K562 (cell line): ENCODE data around the gene ACSF2. TPM values are rescaled to one million over a fixed set of nuclear protein-coding genes. Genes with fewer than 3 reads are reported as not detected.

Experiments used
- ATF4 ChIP-seq: fragments of 450-650 bp; formaldehyde crosslinking; IDR thresholded peaks from 2 replicates; pipeline ENCODE4 v1.4.0; 2022; ENCODE audit warnings: mild to moderate bottlenecking, moderate library complexity
- BHLHE40 ChIP-seq: IDR thresholded peaks from 2 replicates; pipeline ENCODE4 v1.6.1; 2011; ENCODE audit warnings: low read length, improper control_type of control experiment
- CBX5 ChIP-seq: IDR thresholded peaks from 2 replicates; pipeline ENCODE4 v1.6.1; 2014; ENCODE audit warnings: low read depth, borderline replicate concordance
- CBX8 ChIP-seq: fragments of 200-600 bp; sonication (generic); IDR thresholded peaks from 2 replicates; pipeline ENCODE4 v1.6.1; 2012; ENCODE audit warnings: borderline replicate concordance, mixed run types, low read depth, mild to moderate bottlenecking, moderate library complexity, mixed read lengths, low read length, control low read depth, inconsistent platforms; ENCODE audit not compliant: poor library complexity, severe bottlenecking; ENCODE audit errors: extremely low read depth
- E2F4 ChIP-seq: sonication (generic); formaldehyde crosslinking; IDR thresholded peaks from 2 replicates; pipeline ENCODE4 v1.8.0; 2022; ENCODE audit warnings: mild to moderate bottlenecking, low read depth, missing genetic modification reagents
- EHMT2 ChIP-seq: fragments of 450-650 bp; IDR thresholded peaks from 2 replicates; pipeline ENCODE4 v1.6.1; 2018; ENCODE audit warnings: antibody characterized with exemption
- ELK3 ChIP-seq: fragments of 450-650 bp; formaldehyde crosslinking; IDR thresholded peaks from 2 replicates; pipeline ENCODE4 v1.4.0; 2020; ENCODE audit warnings: mild to moderate bottlenecking
- ETV6 ChIP-seq, 3 experiments: fragments of 150-350 bp in 1 of 3; sonication (generic) in 1 of 3; formaldehyde crosslinking in 1 of 3; IDR thresholded peaks; 2 replicates each; pipeline versions ENCODE4 v1.6.1 to v1.8.0; 2014 to 2022; ENCODE audit warnings: borderline replicate concordance in 2 of 3, low read depth in 2 of 3, antibody characterized with exemption in 1 of 3, low read length in 1 of 3, mild to moderate bottlenecking in 1 of 3, missing genetic modification reagents in 1 of 3
- KAT2B ChIP-seq: IDR thresholded peaks from one replicate; pipeline ENCODE4 v1.6.1; 2012; ENCODE audit warnings: low read depth, mild to moderate bottlenecking, control low read depth, inconsistent platforms, low read length, moderate library complexity
- LCOR ChIP-seq: sonication (generic); formaldehyde crosslinking; IDR thresholded peaks from 2 replicates; pipeline ENCODE4 v1.8.0; 2022; ENCODE audit warnings: mild to moderate bottlenecking, missing genetic modification reagents
- MCM5 ChIP-seq: fragments of 450-650 bp; IDR thresholded peaks from 2 replicates; pipeline ENCODE4 v1.6.1; 2016; ENCODE audit warnings: low read depth
- MNT ChIP-seq, 2 experiments: fragments of 450-650 bp; conservative IDR thresholded peaks; 2 replicates each; pipeline ENCODE4 v1.6.1; 2017; ENCODE audit warnings: mild to moderate bottlenecking in 2 of 2, moderate library complexity in 2 of 2
- NONO ChIP-seq, 2 experiments: fragments of 200-400 bp in 1 of 2; fragments of 450-650 bp in 1 of 2; formaldehyde crosslinking in 1 of 2; IDR thresholded peaks; 2 replicates each; pipeline ENCODE4 v1.6.1; 2017; ENCODE audit warnings: low read depth in 2 of 2, mild to moderate bottlenecking in 2 of 2, moderate library complexity in 2 of 2, low read length in 1 of 2
- NUFIP1 ChIP-seq: fragments of 450-650 bp; IDR thresholded peaks from 2 replicates; pipeline ENCODE4 v1.6.1; 2018; ENCODE audit not compliant: partially characterized antibody
- TAL1 ChIP-seq: fragments of 450-650 bp; IDR thresholded peaks from 2 replicates; pipeline ENCODE4 v1.6.1; 2016; ENCODE audit warnings: mild to moderate bottlenecking
- TARDBP ChIP-seq: fragments of 450-650 bp; IDR thresholded peaks from 2 replicates; pipeline ENCODE4 v1.6.1; 2016
- TEAD4 ChIP-seq, 2 experiments: sonication (generic) in 1 of 2; formaldehyde crosslinking in 1 of 2; IDR thresholded peaks; 2 replicates each; pipeline versions ENCODE4 v1.6.1 to v1.8.0; 2012 to 2022; ENCODE audit warnings: borderline replicate concordance in 1 of 2, inconsistent platforms in 1 of 2, low read length in 1 of 2, mild to moderate bottlenecking in 1 of 2, missing genetic modification reagents in 1 of 2
- U2AF2 ChIP-seq: fragments of 200-400 bp; formaldehyde crosslinking; optimal IDR thresholded peaks from 2 replicates; pipeline ENCODE3; 2017; ENCODE audit warnings: low read depth, mild to moderate bottlenecking, low read length
- ZKSCAN1 ChIP-seq: fragments of 150-350 bp; IDR thresholded peaks from 2 replicates; pipeline ENCODE4 v1.6.1; 2016; ENCODE audit warnings: low read depth, low read length
- ZNF589 ChIP-seq: fragments of 200-800 bp; sonication (Bioruptor generic); IDR thresholded peaks from 2 replicates; pipeline ENCODE4 v1.6.1; 2016; ENCODE audit warnings: low read depth, missing genetic modification characterization, missing compliant biosample characterization
- ZNF695 ChIP-seq: fragments of 450-650 bp; formaldehyde crosslinking; IDR thresholded peaks from 2 replicates; pipeline ENCODE4 v1.4.0; 2020; ENCODE audit warnings: mild to moderate bottlenecking, moderate library complexity
- ZNF75A ChIP-seq: fragments of 450-650 bp; formaldehyde crosslinking; IDR thresholded peaks from 2 replicates; pipeline ENCODE4 v1.4.0; 2020; ENCODE audit warnings: mild to moderate bottlenecking
- ZZZ3 ChIP-seq: fragments of 450-650 bp; IDR thresholded peaks from 2 replicates; pipeline ENCODE4 v1.6.1; 2016; ENCODE audit warnings: antibody characterized with exemption, mild to moderate bottlenecking, moderate library complexity
- polyA plus RNA-seq, 8 experiments: library from polyadenylated mRNA; depleted of rRNA in 4 of 8; stranded (reverse) in 5 of 8; unstranded in 3 of 8; fragments of >200 nt; fragmentation: Nextera tagmentation in 2 of 8; fragmentation: Illumina TruSeq in 1 of 8; extraction: Ambion mirVana in 2 of 8; extraction: Trizol in 1 of 8; gene quantifications; 2 replicates each; pipeline versions ENCODE4 v1.2.1 to v1.2.3, GENCODE V29; 2011 to 2014; ENCODE audit warnings: inconsistent platforms in 1 of 8, missing spikeins in 1 of 8
- total RNA-seq, 7 experiments: library from RNA; depleted of rRNA in 6 of 7; stranded (reverse); fragments of >200 nt in 6 of 7; fragmentation: Illumina TruSeq in 2 of 7; extraction: Trizol in 2 of 7; gene quantifications; 2 replicates each; pipeline versions ENCODE4 v1.2.1 to v1.2.3, GENCODE V29; 2011 to 2021; ENCODE audit warnings: low replicate concordance in 1 of 7

ACSF2 gene
- total and polyA plus RNA-seq, 9 of the 15 experiments (the other 6 are each of a cell fraction or from before 2014, with no cell fraction given) = 0.89 to 6.1 (median 3.5) TPM

GRCh38 chr17:50397111-50397918 lies 28.7 kb upstream of the ACSF2 start, which contains the start of gene LRRC59 (continued):
- TF ChIP-seq ETV6 (IDR thresholded peaks at IDR 0.05; ENCODE audit: borderline replicate concordance in 1 of 2, low read depth in 2 of 2, low read length in 1 of 2) (no peak), ETV6 (CRISPR knock-in tag; IDR thresholded peaks at IDR 0.05; ENCODE audit: borderline replicate concordance) (no peak), ZNF75A (no peak), U2AF2 (no peak), ATF4 (CRISPR knock-in tag) (no peak), ZNF589 (no peak), BHLHE40 (peak; percentile 64; the same call in 1 of the 2 replicates), TARDBP (peak; percentile 51; the same call in 1 of the 2 replicates), ZKSCAN1 (peak; percentile 58; the same call in 1 of the 2 replicates), LCOR (CRISPR knock-in tag) (peak; percentile 94), NONO (IDR thresholded peaks at IDR 0.05; ENCODE audit: low read depth in 2 of 2, low read length in 1 of 2) (peak; percentile 37 to 93; a peak in 2 of 4 replicates), CBX8 (no peak), TAL1 (no peak), MCM5 (no peak), ELK3 (CRISPR knock-in tag) (no peak), ZNF695 (CRISPR knock-in tag) (no peak), CBX5 (peak; percentile 87), E2F4 (CRISPR knock-in tag) (peak; percentile 43; the same call in 1 of the 2 replicates), EHMT2 (no peak), MNT (conservative IDR thresholded peaks at IDR 0.05) (peak; percentile 77 to 92), NUFIP1 (no peak), ZZZ3 (peak; percentile 74), KAT2B (no peak), TEAD4 (IDR thresholded peaks at IDR 0.05; ENCODE audit: low read length) (peak; percentile 39), TEAD4 (CRISPR knock-in tag; IDR thresholded peaks at IDR 0.05; ENCODE audit: borderline replicate concordance) (no peak)
